H1 (cell line): ENCODE results near the gene INPP4B. TPM values are rescaled to one million over a fixed set of nuclear protein-coding genes. Genes with fewer than 3 reads are reported as not detected.

ENCODE experiments used
- CTCF ChIA-PET: fragments of 300-600 bp; sonication (Branson Sonifier 250); formaldehyde crosslinking; loops from one replicate; lab custom pipeline; 2021; ENCODE audit not compliant: partially characterized antibody; lab: Charles Lee
- POLR2A ChIA-PET: fragments of 300-600 bp; sonication (Branson Sonifier 250); formaldehyde crosslinking; loops from one replicate; lab custom pipeline; 2021; ENCODE audit warnings: inconsistent platforms; ENCODE audit not compliant: partially characterized antibody; lab: Charles Lee
- DNase-seq, 2 experiments: peaks; one replicate each; pipeline versions ENCODE4 v3.0.0 to v3.0.0-alpha.2; 2010 to 2022; ENCODE audit warnings: low spot score in 2 of 2, low read depth in 1 of 2, mixed read lengths in 1 of 2
- FAIRE-seq: peaks from 2 replicates; lab custom pipeline; 2011; peaks lifted over from hg19 to GRCh38; lab: Jason Lieb, UNC
- H2AFZ ChIP-seq: 2 replicates; pipeline ENCODE4 v1.8.1; 2012; ENCODE audit warnings: low read length, inconsistent platforms
- H2AK5ac ChIP-seq: 2 replicates; pipeline ENCODE4 v1.6.1; 2013; ENCODE audit warnings: low read depth, low read length
- H2BK120ac ChIP-seq: replicated peaks from 2 replicates; pipeline ENCODE3; 2013; ENCODE audit warnings: low read depth, low read length, inconsistent platforms
- H2BK12ac ChIP-seq: 2 replicates; pipeline ENCODE4 v1.6.1; 2013; ENCODE audit warnings: low read depth, low read length
- H2BK15ac ChIP-seq: 2 replicates; pipeline ENCODE4 v1.6.1; 2013; ENCODE audit warnings: low read length
- H2BK20ac ChIP-seq: 2 replicates; pipeline ENCODE4 v1.6.1; 2013; ENCODE audit warnings: low read length
- H2BK5ac ChIP-seq: 2 replicates; pipeline ENCODE4 v1.6.1; 2013; ENCODE audit warnings: low read depth, low read length
- H3K14ac ChIP-seq: 2 replicates; pipeline ENCODE4 v1.6.1; 2013; ENCODE audit warnings: inconsistent platforms; ENCODE audit not compliant: insufficient read length
- H3K18ac ChIP-seq: 2 replicates; pipeline ENCODE4 v1.6.1; 2013; ENCODE audit warnings: low read length; ENCODE audit errors: extremely low read depth
- H3K23ac ChIP-seq: 2 replicates; pipeline ENCODE4 v1.6.1; 2013; ENCODE audit warnings: inconsistent platforms; ENCODE audit not compliant: insufficient read length
- H3K23me2 ChIP-seq: 2 replicates; pipeline ENCODE4 v1.6.1; 2013; ENCODE audit warnings: low read depth, low read length
- H3K27ac ChIP-seq: 2 replicates; pipeline ENCODE4 v1.6.1; 2011; ENCODE audit warnings: low read depth, low read length, inconsistent platforms
- H3K27me3 ChIP-seq, 4 experiments: replicated peaks in 1 of 4; 1 replicate in 1 of 4; 2 replicates in 3 of 4; pipeline versions ENCODE4 v1.6.1 to v1.8.1; 2011 to 2013; ENCODE audit warnings: low read length in 3 of 4, mild to moderate bottlenecking in 3 of 4, inconsistent platforms in 2 of 4, mixed read lengths in 2 of 4, moderate library complexity in 1 of 4; ENCODE audit not compliant: control insufficient read depth in 3 of 4, insufficient read depth in 3 of 4; ENCODE audit errors: extremely low read depth in 1 of 4
- H3K36me3 ChIP-seq, 4 experiments: 2 replicates each; pipeline versions ENCODE4 v1.6.1 to v1.8.1; 2011 to 2013; ENCODE audit warnings: mild to moderate bottlenecking in 4 of 4, low read length in 3 of 4, moderate library complexity in 2 of 4, control low read depth in 1 of 4, inconsistent platforms in 1 of 4; ENCODE audit not compliant: insufficient read depth in 4 of 4, control insufficient read depth in 2 of 4
- H3K4ac ChIP-seq: replicated peaks from 2 replicates; pipeline ENCODE3; 2013; ENCODE audit warnings: low read length, low read depth, mixed read lengths, inconsistent platforms; ENCODE audit not compliant: insufficient read length
- H3K4me1 ChIP-seq, 4 experiments: replicated peaks in 1 of 4; 1 replicate in 1 of 4; 2 replicates in 3 of 4; pipeline versions ENCODE4 v1.6.1 to v1.8.1; 2011 to 2013; ENCODE audit warnings: low read length in 3 of 4, inconsistent platforms in 2 of 4, mixed read lengths in 1 of 4; ENCODE audit not compliant: insufficient read depth in 4 of 4, control insufficient read depth in 3 of 4
- H3K4me2 ChIP-seq, 2 experiments: 2 replicates each; pipeline versions ENCODE4 v1.6.1 to v1.8.1; 2011 to 2013; ENCODE audit warnings: low read depth in 2 of 2, low read length in 2 of 2, control low read depth in 1 of 2, inconsistent platforms in 1 of 2, mild to moderate bottlenecking in 1 of 2; ENCODE audit not compliant: insufficient read depth in 1 of 2
- H3K4me3 ChIP-seq, 4 experiments: fragments of 200-600, 300-600 bp in 1 of 4; sonication (generic), shearing (Covaris generic), sonication (Bioruptor Twin) in 1 of 4; 2 replicates each; pipeline versions ENCODE4 v1.5.1 to v1.8.1; 2011 to 2016; ENCODE audit warnings: low read length in 4 of 4, low read depth in 3 of 4, control low read depth in 2 of 4, inconsistent platforms in 2 of 4, mild to moderate bottlenecking in 2 of 4, mixed read lengths in 1 of 4, moderate library complexity in 1 of 4; ENCODE audit not compliant: insufficient read depth in 2 of 4; ENCODE audit errors: extremely low read depth in 1 of 4
- H3K56ac ChIP-seq: replicated peaks from 2 replicates; pipeline ENCODE3; 2013; ENCODE audit warnings: low read depth, mild to moderate bottlenecking, mixed read lengths, low read length, inconsistent platforms; ENCODE audit not compliant: insufficient read length
- H3K79me1 ChIP-seq: 2 replicates; pipeline ENCODE4 v1.6.1; 2013; ENCODE audit warnings: low read depth, low read length, control low read depth
- H3K79me2 ChIP-seq, 2 experiments: 2 replicates each; pipeline versions ENCODE4 v1.6.1 to v1.8.1; 2012 to 2013; ENCODE audit warnings: low read length in 2 of 2, mild to moderate bottlenecking in 2 of 2, inconsistent platforms in 1 of 2; ENCODE audit not compliant: insufficient read depth in 2 of 2, control insufficient read depth in 1 of 2
- H3K9ac ChIP-seq, 4 experiments: replicated peaks in 1 of 4; 1 replicate in 1 of 4; 2 replicates in 3 of 4; pipeline versions ENCODE4 v1.6.1 to v1.8.1; 2011 to 2013; ENCODE audit warnings: low read depth in 3 of 4, low read length in 3 of 4, control low read depth in 2 of 4, mild to moderate bottlenecking in 2 of 4, moderate library complexity in 2 of 4, inconsistent platforms in 1 of 4; ENCODE audit errors: extremely low read depth in 1 of 4
- H3K9me3 ChIP-seq, 2 experiments: 2 replicates each; pipeline versions ENCODE4 v1.6.1 to v1.8.1; 2012 to 2013; ENCODE audit warnings: mild to moderate bottlenecking in 2 of 2, moderate library complexity in 2 of 2, control low read depth in 1 of 2, inconsistent platforms in 1 of 2, low read depth in 1 of 2, low read length in 1 of 2, mixed read lengths in 1 of 2; ENCODE audit not compliant: insufficient read depth in 2 of 2
- H4K20me1 ChIP-seq, 2 experiments: replicated peaks in 1 of 2; 2 replicates each; pipeline versions ENCODE3 to v1.8.1; 2011 to 2013; ENCODE audit warnings: inconsistent platforms in 2 of 2, low read length in 2 of 2, mild to moderate bottlenecking in 1 of 2; ENCODE audit not compliant: insufficient read depth in 2 of 2, control insufficient read depth in 1 of 2
- H4K5ac ChIP-seq: 2 replicates; pipeline ENCODE4 v1.6.1; 2013; ENCODE audit warnings: low read length, low read depth, mixed read lengths, inconsistent platforms; ENCODE audit not compliant: insufficient read length
- H4K8ac ChIP-seq: 2 replicates; pipeline ENCODE4 v1.8.0; 2013; ENCODE audit warnings: mild to moderate bottlenecking, moderate library complexity, low read length, inconsistent platforms; ENCODE audit not compliant: insufficient read depth; ENCODE audit errors: extremely low read depth
- H4K91ac ChIP-seq: replicated peaks from 2 replicates; pipeline ENCODE3; 2013; ENCODE audit warnings: low read length, mixed read lengths, inconsistent platforms; ENCODE audit not compliant: insufficient read length
- ATF3 ChIP-seq: IDR thresholded peaks from 2 replicates; pipeline ENCODE4 v1.6.1; 2011; ENCODE audit warnings: low read depth, mild to moderate bottlenecking, low read length; ENCODE audit not compliant: insufficient read depth
- BACH1 ChIP-seq: IDR thresholded peaks from 2 replicates; pipeline ENCODE4 v1.6.1; 2012; ENCODE audit warnings: low read length, improper control_type of control experiment
- BCL11A ChIP-seq, 2 experiments: IDR thresholded peaks; one replicate each; pipeline ENCODE4 v1.6.1; 2011; ENCODE audit warnings: low read depth in 2 of 2, low read length in 2 of 2, mild to moderate bottlenecking in 2 of 2
- CTBP2 ChIP-seq: IDR thresholded peaks from 2 replicates; pipeline ENCODE4 v1.7.0; 2011; ENCODE audit warnings: borderline replicate concordance, mild to moderate bottlenecking, moderate library complexity, mixed read lengths, low read length; ENCODE audit not compliant: insufficient read depth, insufficient read length
- FOSL1 ChIP-seq: IDR thresholded peaks from 2 replicates; pipeline ENCODE4 v1.6.1; 2011; ENCODE audit warnings: mild to moderate bottlenecking, low read depth, low read length, moderate library complexity; ENCODE audit not compliant: insufficient read depth
- KDM4A ChIP-seq: IDR thresholded peaks from one replicate; pipeline ENCODE4 v1.7.1; 2012; ENCODE audit warnings: low read depth, mild to moderate bottlenecking, moderate library complexity, low read length, inconsistent platforms; ENCODE audit not compliant: severe bottlenecking
- KDM5A ChIP-seq: fragments of 200-600 bp; IDR thresholded peaks from 2 replicates; pipeline ENCODE4 v1.7.1; 2012; ENCODE audit warnings: mild to moderate bottlenecking, low read length, inconsistent platforms, mixed read lengths
- NANOG ChIP-seq: IDR thresholded peaks from 2 replicates; pipeline ENCODE4 v1.6.1; 2011; ENCODE audit warnings: low read length, low read depth, mild to moderate bottlenecking, inconsistent platforms; ENCODE audit not compliant: insufficient read depth, poor library complexity, severe bottlenecking
- PHF8 ChIP-seq: fragments of 200-600 bp; sonication (generic); conservative IDR thresholded peaks from 2 replicates; pipeline ENCODE4 v1.7.1; 2012; ENCODE audit warnings: low read depth, mild to moderate bottlenecking, inconsistent platforms, low read length, moderate library complexity
- RAD21 ChIP-seq, 2 experiments: IDR thresholded peaks in 1 of 2; conservative IDR thresholded peaks in 1 of 2; 2 replicates each; pipeline ENCODE4 v1.6.1; 2011; ENCODE audit warnings: low read depth in 2 of 2, low read length in 2 of 2, improper control_type of control experiment in 1 of 2, inconsistent platforms in 1 of 2, mild to moderate bottlenecking in 1 of 2, moderate library complexity in 1 of 2
- SIN3A ChIP-seq, 2 experiments: IDR thresholded peaks in 1 of 2; conservative IDR thresholded peaks in 1 of 2; 2 replicates each; pipeline ENCODE4 v1.6.1; 2011 to 2012; ENCODE audit warnings: low read length in 2 of 2, improper control_type of control experiment in 1 of 2, low read depth in 1 of 2, mild to moderate bottlenecking in 1 of 2
- SIRT6 ChIP-seq: IDR thresholded peaks from one replicate; pipeline ENCODE4 v1.7.1; 2012; ENCODE audit warnings: low read length, inconsistent platforms
- SIX5 ChIP-seq: IDR thresholded peaks from 2 replicates; pipeline ENCODE4 v1.6.1; 2011; ENCODE audit warnings: mild to moderate bottlenecking, low read depth, low read length
- TAF1 ChIP-seq: IDR thresholded peaks from 2 replicates; pipeline ENCODE4 v1.6.1; 2011; ENCODE audit warnings: mild to moderate bottlenecking, low read depth, low read length
- WGBS, 2 experiments: shearing (Covaris generic) in 1 of 2; methylation state at CpG; one replicate each; pipeline versions ENCODE4 v1.1.6 to v1.1.7; 2013 to 2015; ENCODE audit warnings: low lambda C conversion rate in 2 of 2, mixed read lengths in 2 of 2, inconsistent platforms in 1 of 2, low coverage in 1 of 2, missing lambda C conversion rate in 1 of 2; ENCODE audit not compliant: insufficient replicate concordance in 2 of 2, insufficient coverage in 1 of 2, insufficient read length in 1 of 2; ENCODE audit errors: extremely low coverage in 1 of 2, missing lambda C conversion rate in 1 of 2; 5-methylcytosine and 5-hydroxymethylcytosine counted together
- polyA plus RNA-seq, 7 experiments: library from polyadenylated mRNA; depleted of rRNA in 3 of 7; stranded (reverse) in 5 of 7; unstranded in 2 of 7; fragments of >200 nt in 5 of 7; fragments of 200-250 nt in 2 of 7; gene quantifications; 1 replicate in 5 of 7; 2 replicates in 1 of 7; 4 replicates in 1 of 7; pipeline versions ENCODE4 v1.2.1 to v1.2.3, GENCODE V29; 2011 to 2013; ENCODE audit warnings: missing spikeins in 2 of 7, mixed read lengths in 2 of 7
- total RNA-seq: library from RNA; stranded (reverse); fragmentation: NEBNext Ultra II Directional; extraction: Animal tissue kit (Norgen Biotek cat#: 25700); gene quantifications from 2 replicates; pipeline ENCODE4 v1.2.1, GENCODE V29; 2021

Gene INPP4B
- total and polyA plus RNA-seq, 2 of the 8 experiments (the other 6 are each of a cell fraction or from before 2014, with no cell fraction given): 0.11 to 0.54 TPM

GRCh38 chr4:142262956-142263355, 583.1 kb downstream of the INPP4B start:
- no peak overlapping the region for H2AK5ac ChIP-seq
- DNase-seq (no peak), FAIRE-seq (no peak)
- ChIA-PET POLR2A (no interaction called here), CTCF (no interaction called here)
- H3K56ac ChIP-seq: no peak overlapping the region
- H3K14ac ChIP-seq: no peak overlapping the region
- no peak overlapping the region for H2BK15ac ChIP-seq
- no peaks in the 10 kb centered on the region for H3K4me1 ChIP-seq
- no peak overlapping the region for H2BK12ac ChIP-seq
- no peaks in the 10 kb centered on the region for H3K23me2 ChIP-seq
- no peaks in the 10 kb centered on the region for H3K79me1 ChIP-seq
- H4K91ac ChIP-seq: no peak overlapping the region
- H3K4me2 ChIP-seq: no peak overlapping the region
- no peak overlapping the region for H4K5ac ChIP-seq
- no peaks in the 10 kb centered on the region for H3K27me3 ChIP-seq
- H3K79me2 ChIP-seq: no peaks in the 10 kb centered on the region
- no peaks in the 10 kb centered on the region for H4K20me1 ChIP-seq
- no peak overlapping the region for H3K27ac ChIP-seq
- H3K18ac ChIP-seq: no peak overlapping the region
- H2BK120ac ChIP-seq: no peak overlapping the region
- no peak overlapping the region for H2AFZ ChIP-seq
- no peak overlapping the region for H2BK20ac ChIP-seq
- no peaks in the 10 kb centered on the region for H3K9me3 ChIP-seq
- H4K8ac ChIP-seq: no peak overlapping the region
- no peak overlapping the region for H2BK5ac ChIP-seq
- WGBS, 2 experiments: 67% methylated on average over 2 of the region's 2 CpGs; no CpG with 5 or more reads in 1 of the 2 experiments
- no peaks in the 10 kb centered on the region for H3K36me3 ChIP-seq
- no peak overlapping the region for H3K9ac ChIP-seq
- H3K23ac ChIP-seq: no peak overlapping the region
- H3K4ac ChIP-seq: no peak overlapping the region
- H3K4me3 ChIP-seq: no peak overlapping the region
- TF ChIP-seq KDM4A: no peak
- TF ChIP-seq BACH1: no peak
- TF ChIP-seq SIN3A (conservative IDR thresholded peaks at IDR 0.05 in 1 of 2, IDR thresholded peaks at IDR 0.05 in 1 of 2; ENCODE audit: low read depth in 1 of 2, low read length in 2 of 2): no peak
- TF ChIP-seq BCL11A (IDR thresholded peaks at IDR 0.05; ENCODE audit: low read depth in 2 of 2, low read length in 2 of 2): no peak
- no peak for TF ChIP-seq TAF1
- no peak for TF ChIP-seq CTBP2
- no peak for TF ChIP-seq NANOG
- no peak for TF ChIP-seq SIX5
- TF ChIP-seq PHF8: no peak
- TF ChIP-seq FOSL1: no peak
- TF ChIP-seq SIRT6: no peak
- no peak for TF ChIP-seq KDM5A
- TF ChIP-seq ATF3: no peak
- no peak for TF ChIP-seq RAD21 (IDR thresholded peaks at IDR 0.05 in 1 of 2, conservative IDR thresholded peaks at IDR 0.05 in 1 of 2; ENCODE audit: low read depth in 2 of 2, low read length in 2 of 2)
